DOHH2 (cell line): ENCODE results near the gene MAST1.
A peak's percentile ranks its signal among the peaks of the same experiment; 100 is the strongest.

Experiments
- H3F3A ChIP-seq: fragments of 200-600 bp; sonication (generic), shearing (Covaris generic); 2 replicates; pipeline ENCODE4 v1.6.0; 2016; ENCODE audit warnings: antibody characterized with exemption, mild to moderate bottlenecking; ENCODE audit not compliant: control insufficient read depth, insufficient read depth
- H3K27ac ChIP-seq: fragments of 200-600 bp; sonication (generic); 2 replicates; pipeline ENCODE4 v1.5.1; 2014; ENCODE audit warnings: low read depth, mild to moderate bottlenecking, low read length, moderate library complexity
- H3K27me3 ChIP-seq: fragments of 200-600 bp; sonication (generic); 2 replicates; pipeline ENCODE4 v1.6.1; 2014; ENCODE audit warnings: mild to moderate bottlenecking, low read length, mixed read lengths; ENCODE audit not compliant: control insufficient read depth
- H3K36me3 ChIP-seq: fragments of 200-600 bp; sonication (generic); 2 replicates; pipeline ENCODE4 v1.6.1; 2014; ENCODE audit warnings: mild to moderate bottlenecking, low read length, moderate library complexity, mixed read lengths; ENCODE audit not compliant: control insufficient read depth
- H3K4me1 ChIP-seq: fragments of 200-600 bp; sonication (generic); 2 replicates; pipeline ENCODE4 v1.6.1; 2014; ENCODE audit warnings: mild to moderate bottlenecking, low read length, mixed read lengths; ENCODE audit not compliant: control insufficient read depth
- H3K4me2 ChIP-seq: fragments of 200-600 bp; sonication (generic); 2 replicates; pipeline ENCODE4 v1.6.0; 2014; ENCODE audit warnings: mild to moderate bottlenecking, low read length, moderate library complexity
- H3K4me3 ChIP-seq: fragments of 200-600 bp; sonication (generic); 2 replicates; pipeline ENCODE4 v1.5.1; 2014; ENCODE audit warnings: mild to moderate bottlenecking, low read length, mixed read lengths
- H3K79me2 ChIP-seq: fragments of 200-600 bp; sonication (generic); 2 replicates; pipeline ENCODE4 v1.6.1; 2014; ENCODE audit warnings: mild to moderate bottlenecking, low read length, mixed read lengths; ENCODE audit not compliant: control insufficient read depth
- H3K9me2 ChIP-seq: fragments of 200-600 bp; sonication (generic); replicated peaks from 2 replicates; pipeline ENCODE4 v1.6.1; 2014; ENCODE audit warnings: mild to moderate bottlenecking, low read length, mixed read lengths; ENCODE audit not compliant: control insufficient read depth
- H3K9me3 ChIP-seq: fragments of 200-600 bp; sonication (generic); 2 replicates; pipeline ENCODE4 v1.6.1; 2014; ENCODE audit warnings: antibody characterized with exemption, low read length, mixed read lengths; ENCODE audit not compliant: control insufficient read depth, insufficient read depth
- H4K20me1 ChIP-seq: fragments of 200-600 bp; sonication (generic); 2 replicates; pipeline ENCODE4 v1.6.0; 2014; ENCODE audit warnings: low read depth, mild to moderate bottlenecking, antibody characterized with exemption, low read length, moderate library complexity; ENCODE audit not compliant: control insufficient read depth, insufficient read depth
- EZH2phosphoT487 ChIP-seq: fragments of 200-600 bp; sonication (generic); IDR thresholded peaks from 2 replicates; pipeline ENCODE4 v1.6.1; 2017; ENCODE audit warnings: borderline replicate concordance, mild to moderate bottlenecking, antibody characterized with exemption, low read length, moderate library complexity, mixed read lengths
- TF ChIP-seq, protein P1 (sequence below): fragments of 200-600 bp; sonication (generic); IDR thresholded peaks from one replicate; pipeline ENCODE4 v1.5.1; 2014; ENCODE audit warnings: antibody characterized with exemption, mild to moderate bottlenecking, low read depth, low read length; ENCODE audit not compliant: poor library complexity, severe bottlenecking

MAST1 gene

DNA sequence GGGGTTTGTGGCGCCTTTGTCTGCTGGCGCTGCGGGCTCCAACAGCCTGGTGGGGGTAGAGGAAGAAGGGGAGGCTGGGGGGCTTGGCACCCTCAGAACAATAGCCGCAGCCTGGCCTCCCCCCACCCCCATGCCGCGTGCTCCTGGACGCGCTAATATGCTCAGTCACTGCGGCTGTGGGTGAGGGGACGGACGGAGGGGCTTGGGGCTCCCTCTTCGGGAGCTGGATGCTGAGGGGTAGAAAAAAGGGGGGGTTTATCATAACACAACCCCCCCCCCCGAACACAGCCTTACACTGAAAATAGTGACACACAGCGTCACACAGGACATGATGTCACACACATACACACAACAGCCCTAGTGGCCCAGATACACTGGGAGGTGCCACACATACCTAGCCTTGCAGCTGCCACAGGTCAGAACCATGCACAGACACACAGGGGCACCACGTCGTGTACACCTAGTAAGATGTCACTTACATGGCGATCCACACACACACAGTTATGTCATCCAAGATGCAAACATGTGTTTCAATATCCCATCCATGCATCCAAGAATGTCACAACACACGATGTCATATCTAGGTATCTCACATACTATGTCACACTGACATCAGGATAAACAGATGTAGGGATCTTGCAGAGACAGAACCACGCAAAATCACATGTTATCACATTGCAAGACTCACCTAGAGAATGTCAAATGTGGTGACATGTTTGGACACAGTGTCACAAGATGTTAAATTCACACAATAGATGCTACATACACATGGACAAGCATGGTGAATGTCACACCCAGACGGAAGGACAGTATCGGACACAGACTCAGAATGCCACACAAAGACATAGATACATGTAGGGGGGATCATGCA is 806 bp downstream of the MAST1 start:
- H3K79me2 ChIP-seq: no peaks in the 10 kb centered on the region
- no peak for TF ChIP-seq EZH2phosphoT487
- TF ChIP-seq, protein P1, sequence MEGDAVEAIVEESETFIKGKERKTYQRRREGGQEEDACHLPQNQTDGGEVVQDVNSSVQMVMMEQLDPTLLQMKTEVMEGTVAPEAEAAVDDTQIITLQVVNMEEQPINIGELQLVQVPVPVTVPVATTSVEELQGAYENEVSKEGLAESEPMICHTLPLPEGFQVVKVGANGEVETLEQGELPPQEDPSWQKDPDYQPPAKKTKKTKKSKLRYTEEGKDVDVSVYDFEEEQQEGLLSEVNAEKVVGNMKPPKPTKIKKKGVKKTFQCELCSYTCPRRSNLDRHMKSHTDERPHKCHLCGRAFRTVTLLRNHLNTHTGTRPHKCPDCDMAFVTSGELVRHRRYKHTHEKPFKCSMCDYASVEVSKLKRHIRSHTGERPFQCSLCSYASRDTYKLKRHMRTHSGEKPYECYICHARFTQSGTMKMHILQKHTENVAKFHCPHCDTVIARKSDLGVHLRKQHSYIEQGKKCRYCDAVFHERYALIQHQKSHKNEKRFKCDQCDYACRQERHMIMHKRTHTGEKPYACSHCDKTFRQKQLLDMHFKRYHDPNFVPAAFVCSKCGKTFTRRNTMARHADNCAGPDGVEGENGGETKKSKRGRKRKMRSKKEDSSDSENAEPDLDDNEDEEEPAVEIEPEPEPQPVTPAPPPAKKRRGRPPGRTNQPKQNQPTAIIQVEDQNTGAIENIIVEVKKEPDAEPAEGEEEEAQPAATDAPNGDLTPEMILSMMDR: no peak
- peaks cover 17% of the 10 kb centered on the region for H3K27me3 ChIP-seq
- no peak overlapping the region for H3K27ac ChIP-seq
- H3K9me3 ChIP-seq: no peaks in the 10 kb centered on the region
- H3K36me3 ChIP-seq: no peaks in the 10 kb centered on the region
- H3K4me1 ChIP-seq: peaks cover 56% of the 10 kb centered on the region
- peaks cover 21% of the 10 kb centered on the region for H3F3A ChIP-seq
- H3K4me2 ChIP-seq: peak overlapping the region; percentile 64
- H3K4me3 ChIP-seq: peak overlapping the region; percentile 69
- H3K9me2 ChIP-seq: no peaks in the 10 kb centered on the region
- peaks cover 11% of the 10 kb centered on the region; the same call in 1 of the 2 replicates for H4K20me1 ChIP-seq

DNA sequence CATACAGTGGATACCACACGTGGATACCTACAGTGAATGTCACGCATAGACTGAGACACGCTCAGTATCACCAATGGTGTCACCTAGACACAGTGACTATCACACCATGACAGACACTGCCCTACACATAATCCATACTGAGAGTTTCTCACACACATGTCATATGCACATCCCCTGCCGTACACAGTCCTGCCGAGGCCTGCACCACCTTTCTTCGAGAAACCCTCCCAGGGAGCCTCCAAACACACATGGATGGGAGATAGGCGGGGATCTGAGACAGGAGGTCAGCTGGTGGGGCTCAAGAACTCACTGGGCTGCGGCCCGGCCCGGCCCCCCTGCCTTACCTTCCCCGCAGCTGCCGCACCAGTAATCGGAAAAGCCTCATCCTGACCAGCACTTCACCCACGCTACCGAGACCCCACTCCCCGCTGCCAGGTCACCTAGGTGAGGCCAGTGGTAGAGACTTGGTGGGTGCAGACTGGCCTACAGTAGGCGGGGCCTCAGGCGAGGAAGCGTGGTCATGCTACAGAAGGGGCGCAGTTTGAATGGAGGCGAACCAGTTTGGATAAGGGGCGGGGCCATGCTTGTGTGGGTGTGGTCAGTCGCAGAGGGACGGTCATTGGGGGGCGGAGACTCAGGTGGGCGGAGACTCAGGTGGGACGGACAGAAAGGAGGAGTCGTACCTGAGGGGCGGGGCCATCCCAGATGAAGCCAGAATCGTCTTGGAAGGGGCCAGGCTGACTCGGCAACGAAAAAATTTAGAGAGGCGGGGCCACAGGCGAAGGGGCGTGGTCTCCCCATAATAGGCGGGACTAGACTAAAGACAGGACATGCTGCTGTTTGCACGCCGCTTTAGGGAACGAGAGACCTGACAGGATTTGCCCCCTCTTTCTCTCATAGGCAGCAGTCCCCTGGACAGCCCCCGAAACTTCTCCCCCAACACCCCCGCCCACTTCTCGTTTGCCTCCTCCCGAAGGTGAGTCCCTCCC is 2.1 kb downstream of the MAST1 start:
- no peaks in the 10 kb centered on the region for H3K36me3 ChIP-seq
- H3K4me2 ChIP-seq: peak overlapping the region; percentile 23; the same call in 1 of the 2 replicates
- 0 out of 2 replicates have a peak overlapping the region, but pooled peaks have one; percentile 8 for H3K4me3 ChIP-seq
- H4K20me1 ChIP-seq: peaks cover 13% of the 10 kb centered on the region; the same call in 1 of the 2 replicates
- H3F3A ChIP-seq: peaks cover 21% of the 10 kb centered on the region
- no peaks in the 10 kb centered on the region for H3K9me2 ChIP-seq
- H3K27me3 ChIP-seq: peaks cover 6% of the 10 kb centered on the region
- H3K79me2 ChIP-seq: no peaks in the 10 kb centered on the region
- H3K4me1 ChIP-seq: peaks cover 43% of the 10 kb centered on the region
- TF ChIP-seq, protein P1: no peak
- TF ChIP-seq EZH2phosphoT487: no peak
- H3K9me3 ChIP-seq: no peaks in the 10 kb centered on the region
- no peak overlapping the region for H3K27ac ChIP-seq

DNA sequence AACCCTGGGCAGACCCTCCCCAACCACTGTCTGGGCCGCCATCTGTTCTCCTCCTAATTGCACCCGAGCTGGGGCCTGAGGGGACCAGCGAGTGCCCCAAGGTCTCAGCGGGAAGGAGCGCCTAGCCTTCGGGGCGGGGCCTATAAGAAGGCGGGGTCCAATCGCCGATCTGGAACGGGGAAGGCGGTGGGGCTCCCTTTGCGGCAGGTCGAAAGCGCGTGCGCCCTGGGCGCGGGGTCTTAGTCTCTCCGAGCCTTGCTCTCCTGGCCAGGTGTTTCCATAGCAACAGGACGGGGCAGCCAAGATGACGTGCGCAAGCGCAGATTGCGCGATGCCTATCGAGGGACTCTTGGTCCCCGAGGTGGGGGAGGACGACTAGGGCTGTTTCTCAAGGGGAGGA is 2.8 kb downstream of the MAST1 start:
- Histone ChIP-seq H3K36me3 (no peaks in the 10 kb centered on the region), H3F3A (peaks cover 21% of the 10 kb centered on the region), H3K27me3 (peaks cover 6% of the 10 kb centered on the region), H3K4me1 (peaks cover 36% of the 10 kb centered on the region), H4K20me1 (peaks cover 13% of the 10 kb centered on the region; the same call in 1 of the 2 replicates), H3K4me2 (peak overlapping the region; percentile 23; the same call in 1 of the 2 replicates), H3K9me2 (no peaks in the 10 kb centered on the region), H3K9me3 (no peaks in the 10 kb centered on the region), H3K4me3 (no peak overlapping the region), H3K27ac (no peak overlapping the region), H3K79me2 (no peaks in the 10 kb centered on the region)
- TF ChIP-seq, protein P1: no peak
- TF ChIP-seq EZH2phosphoT487: no peak
